Heart left ventricle (tissue), 16 donors: Measurements from ENCODE around the gene SMARCA2. TPM values are rescaled to one million over a fixed set of nuclear protein-coding genes. Genes with fewer than 3 reads are reported as not detected.

ENCODE experiments used
- ATAC-seq, 4 donors: fragments of 200-7000 bp; cut with Tn5 transposase; one replicate each; pipeline ENCODE4 v1.9.1; 2020 to 2022; ENCODE audit warnings: moderate library complexity in 4 of 4, mild to moderate bottlenecking in 3 of 4, moderate number of reproducible peaks in 1 of 4
- DNase-seq, 5 donors: peaks; one replicate each; pipeline ENCODE4 v3.0.0-alpha.2; 2020
- H3K27ac ChIP-seq, 12 donors: fragments of 200-600 bp; sonication (generic) in 4 of 12; one replicate each; pipeline versions ENCODE4 v1.5.0 to v1.8.0; 2016 to 2022; ENCODE audit warnings: mild to moderate bottlenecking in 2 of 12
- H3K27me3 ChIP-seq, 9 donors: fragments of 200-600 bp; sonication (generic) in 2 of 9; one replicate each; pipeline versions ENCODE4 v1.5.1 to v1.8.0; 2016 to 2022; ENCODE audit warnings: mild to moderate bottlenecking in 3 of 9
- H3K36me3 ChIP-seq, 9 donors: fragments of 200-600 bp; sonication (generic) in 2 of 9; one replicate each; pipeline versions ENCODE4 v1.5.0 to v1.8.0; 2018 to 2022; ENCODE audit warnings: mild to moderate bottlenecking in 2 of 9
- H3K4me1 ChIP-seq, 12 donors: fragments of 200-600 bp; sonication (generic) in 4 of 12; one replicate each; pipeline versions ENCODE4 v1.5.0 to v1.8.0; 2016 to 2022; ENCODE audit warnings: mild to moderate bottlenecking in 3 of 12
- H3K4me3 ChIP-seq, 12 donors: fragments of 200-600 bp; sonication (generic) in 4 of 12; one replicate each; pipeline versions ENCODE4 v1.5.0 to v1.8.0; 2017 to 2022; ENCODE audit warnings: mild to moderate bottlenecking in 9 of 12, moderate library complexity in 4 of 12
- H3K9me3 ChIP-seq, 12 donors: fragments of 200-600 bp; sonication (generic) in 4 of 12; one replicate each; pipeline versions ENCODE4 v1.5.0 to v1.8.0; 2016 to 2022; ENCODE audit warnings: mild to moderate bottlenecking in 1 of 12
- POLR2A ChIP-seq, 2 donors: fragments of 450-650 bp; IDR thresholded peaks; one replicate each; pipeline ENCODE4 v1.6.1; 2017; ENCODE audit warnings: antibody characterized with exemption in 2 of 2, mild to moderate bottlenecking in 2 of 2, moderate library complexity in 2 of 2
- WGBS, 4 donors: extraction: QIAGEN DNeasy Blood & Tissue Kit in 2 of 4; methylation state at CpG; one replicate each; pipeline versions ENCODE4 v1.1.5 to v1.1.7; 2013 to 2018; 5-methylcytosine and 5-hydroxymethylcytosine counted together
- intact Hi-C, 10 donors: fragments of 100-400 bp; cut with DNase I; formaldehyde crosslinking; loops; one replicate each; pipeline versions ENCODE4 v1.11.1 to v1.14.2; 2022
- polyA plus RNA-seq, 2 donors: library from polyadenylated mRNA; stranded (reverse); fragments of 200-250 nt; gene quantifications; one replicate each; pipeline ENCODE4 v1.2.3, GENCODE V29; 2013
- total RNA-seq, 9 donors: library from RNA; depleted of rRNA in 2 of 9; stranded (reverse); fragments of >200 nt in 2 of 9; fragmentation: NEBNext Ultra II Directional in 3 of 9; extraction: Animal tissue kit (Norgen Biotek cat#: 25700) in 3 of 9; gene quantifications; one replicate each; pipeline versions ENCODE4 v1.1.0 to v1.2.4, GENCODE V29; 2016 to 2023
- TF ChIP-seq, protein P1 (sequence below), 12 donors: fragments of 200-600 bp; sonication (generic) in 4 of 12; IDR thresholded peaks; one replicate each; pipeline versions ENCODE4 v1.5.0 to v1.8.0; 2018 to 2022; ENCODE audit warnings: antibody characterized with exemption in 12 of 12, mild to moderate bottlenecking in 5 of 12
- donor health status: ischemic (EF 13 %, LVEDD 7.1; RV severe dilation, severe dysfunction).
- donor health status: healthy with polysubstance abuse.
- donor health status: DM: no; HTN: yes; CAD: no.
- donor health status: DM: no; HTN: no; CAD: no.
- donor health status: ischemic (EF 25% LVEDD 6.9; RV normal size, moderate dysfunction).
- donor health status: ischemic (EF 25% LVEDD 5.7; RV mildly dilated, moderate dysfunction).
- donor health status: healthy.
- donor health status: DM: yes; HTN: yes; CAD: no.
- donor health status: ischemic (EF 35%, LVEDD 5.7; RV mildly dilated, moderate dysfunction).
- donor health status: nonischemic (EF 11% LVEDD 7.7; RV severe dilation, severe dysfunction).
- donor health status: DM: yes; HTN: yes; CAD: no.
- donor health status: PGD.
- donor health status: ischemic (EF 29% LVEDD 5.4; RV normal size, mild dysfunction).
- donor health status: nonischemic (EF 23%, LVEDD 6.1; RV moderate dilation, normal function).

Gene SMARCA2
- total and polyA plus RNA-seq, 11 donors: 29.3 to 149 (median 103) TPM

DNA sequence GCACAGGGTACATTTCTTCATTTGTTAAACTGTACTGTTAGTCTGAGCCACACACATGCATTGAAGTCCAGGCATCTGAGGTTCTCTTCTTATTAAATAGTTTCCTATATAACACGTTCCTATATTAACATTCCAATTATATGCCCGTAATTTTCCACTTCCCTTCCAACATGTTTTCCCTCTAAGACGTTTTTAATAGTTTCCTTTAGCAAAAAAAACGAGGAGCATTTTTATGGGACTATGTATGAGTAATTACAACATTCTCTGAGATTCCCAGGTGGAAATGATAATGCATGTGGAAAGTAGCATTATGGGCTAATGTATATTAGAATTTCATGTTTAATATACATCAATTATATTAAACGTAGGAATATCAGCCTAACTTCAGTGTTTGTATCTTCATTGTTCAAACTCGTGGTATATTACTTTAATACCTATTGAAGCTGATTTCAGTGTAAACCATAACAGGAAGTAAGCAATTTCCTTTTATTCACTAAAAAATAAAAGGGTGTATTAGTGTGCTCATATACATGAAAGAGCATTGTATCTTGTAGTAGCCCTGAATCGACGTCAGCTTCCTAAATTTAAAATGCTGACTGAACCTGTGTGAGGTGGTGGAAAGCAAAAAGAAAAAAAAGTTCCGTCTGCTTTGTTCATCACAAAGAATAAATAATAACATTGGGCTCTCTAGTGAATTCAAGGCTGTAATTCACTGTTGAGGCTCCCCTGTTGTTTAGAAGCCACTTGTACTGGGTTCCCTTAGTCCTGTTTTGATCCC lies 11.3 kb downstream of the SMARCA2 start:
- H3K4me1 ChIP-seq: peaks cover 18 to 99% (median 79%) of the 10 kb centered on the region in 12 donors
- peak in 2 of 4 donors; percentile 44 to 79 for ATAC-seq
- TF ChIP-seq POLR2A (IDR thresholded peaks at IDR 0.05): no peak
- intact Hi-C loops: no loop called here
- peak overlapping the region; percentile 21 to 76 (median 72) for H3K27ac ChIP-seq
- H3K27me3 ChIP-seq: no peaks in the 10 kb centered on the region
- WGBS, 4 donors: 46 to 60% (median 50%) methylated on average over 9 of the region's 9 CpGs
- peaks cover 0 to 23% (median 10%) of the 10 kb centered on the region in 9 donors for H3K36me3 ChIP-seq
- DNase-seq: no peak
- no peaks in the 10 kb centered on the region for H3K9me3 ChIP-seq
- no peak overlapping the region for H3K4me3 ChIP-seq

DNA sequence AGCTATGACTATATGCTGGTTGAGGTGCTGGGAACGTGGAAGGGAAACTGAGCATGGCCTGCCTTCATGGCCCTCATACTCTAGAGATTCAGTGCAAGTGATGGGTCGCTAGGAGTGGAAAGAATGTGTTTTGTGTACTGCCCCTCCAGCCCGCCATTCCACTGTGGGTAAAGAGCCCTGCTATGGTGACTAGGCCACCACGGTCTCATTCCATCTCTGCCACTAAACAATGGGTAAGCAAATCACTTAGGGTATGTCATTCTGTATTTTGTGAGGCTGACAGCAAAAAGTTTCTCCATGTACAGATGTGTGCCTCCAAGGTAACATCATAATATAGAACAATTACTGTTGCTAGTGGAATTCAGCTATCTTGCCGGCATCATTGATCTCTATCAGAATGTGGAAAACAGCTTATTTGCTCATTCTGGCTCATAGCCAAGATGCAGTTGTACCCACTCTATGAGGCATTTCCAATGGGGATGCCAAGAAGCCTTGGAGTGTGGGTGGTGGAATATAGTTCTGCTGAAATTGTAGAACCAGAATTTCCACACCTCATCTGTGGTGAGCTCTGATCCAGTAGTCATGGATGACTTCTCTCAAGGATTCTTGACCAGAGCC lies 12.5 kb downstream of the SMARCA2 start:
- ATAC-seq: no peak

DNA sequence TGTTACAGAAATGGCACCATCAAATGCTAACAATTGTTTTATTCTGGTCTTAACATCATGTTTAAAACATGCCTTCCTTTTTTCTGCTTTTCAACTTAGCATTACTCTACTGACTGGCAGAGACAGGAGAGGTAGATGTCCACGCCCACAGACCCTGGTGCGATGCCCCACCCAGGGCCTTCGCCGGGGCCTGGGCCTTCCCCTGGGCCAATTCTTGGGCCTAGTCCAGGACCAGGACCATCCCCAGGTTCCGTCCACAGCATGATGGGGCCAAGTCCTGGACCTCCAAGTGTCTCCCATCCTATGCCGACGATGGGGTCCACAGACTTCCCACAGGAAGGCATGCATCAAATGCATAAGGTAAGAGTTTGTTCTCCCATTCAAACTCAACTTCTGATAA lies 13.7 kb downstream of the SMARCA2 start:
- Histone ChIP-seq H3K27ac (no peak overlapping the region), H3K9me3 (no peaks in the 10 kb centered on the region), H3K4me1 (peaks cover 7 to 78% (median 61%) of the 10 kb centered on the region in 12 donors), H3K27me3 (no peaks in the 10 kb centered on the region), H3K36me3 (peaks cover 0 to 48% (median 25%) of the 10 kb centered on the region in 9 donors), H3K4me3 (no peak overlapping the region)
- TF ChIP-seq POLR2A (IDR thresholded peaks at IDR 0.05): no peak
- TF ChIP-seq, protein P1, sequence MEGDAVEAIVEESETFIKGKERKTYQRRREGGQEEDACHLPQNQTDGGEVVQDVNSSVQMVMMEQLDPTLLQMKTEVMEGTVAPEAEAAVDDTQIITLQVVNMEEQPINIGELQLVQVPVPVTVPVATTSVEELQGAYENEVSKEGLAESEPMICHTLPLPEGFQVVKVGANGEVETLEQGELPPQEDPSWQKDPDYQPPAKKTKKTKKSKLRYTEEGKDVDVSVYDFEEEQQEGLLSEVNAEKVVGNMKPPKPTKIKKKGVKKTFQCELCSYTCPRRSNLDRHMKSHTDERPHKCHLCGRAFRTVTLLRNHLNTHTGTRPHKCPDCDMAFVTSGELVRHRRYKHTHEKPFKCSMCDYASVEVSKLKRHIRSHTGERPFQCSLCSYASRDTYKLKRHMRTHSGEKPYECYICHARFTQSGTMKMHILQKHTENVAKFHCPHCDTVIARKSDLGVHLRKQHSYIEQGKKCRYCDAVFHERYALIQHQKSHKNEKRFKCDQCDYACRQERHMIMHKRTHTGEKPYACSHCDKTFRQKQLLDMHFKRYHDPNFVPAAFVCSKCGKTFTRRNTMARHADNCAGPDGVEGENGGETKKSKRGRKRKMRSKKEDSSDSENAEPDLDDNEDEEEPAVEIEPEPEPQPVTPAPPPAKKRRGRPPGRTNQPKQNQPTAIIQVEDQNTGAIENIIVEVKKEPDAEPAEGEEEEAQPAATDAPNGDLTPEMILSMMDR (IDR thresholded peaks at IDR 0.05): no peak
- ATAC-seq (no peak), DNase-seq (no peak)
- WGBS, 4 donors: 77 to 90% (median 85%) methylated on average over 7 of the region's 7 CpGs
- intact Hi-C loops: no loop called here

More for the DNA sequence above, 12.5 kb downstream of the SMARCA2 start:
- intact Hi-C loops: no loop called here
- Histone ChIP-seq H3K4me1 (peaks cover 18 to 90% (median 74%) of the 10 kb centered on the region in 12 donors), H3K36me3 (peaks cover 0 to 36% (median 13%) of the 10 kb centered on the region in 9 donors), H3K9me3 (no peaks in the 10 kb centered on the region), H3K27me3 (no peaks in the 10 kb centered on the region), H3K27ac (peak overlapping the region in 10 of 12 donors; percentile 21 to 76 (median 70)), H3K4me3 (no peak overlapping the region)
- DNase-seq: no peak
- no peak for TF ChIP-seq POLR2A (IDR thresholded peaks at IDR 0.05)
- WGBS, 4 donors: 86 to 93% (median 91%) methylated on average over 5 of the region's 5 CpGs

DNA sequence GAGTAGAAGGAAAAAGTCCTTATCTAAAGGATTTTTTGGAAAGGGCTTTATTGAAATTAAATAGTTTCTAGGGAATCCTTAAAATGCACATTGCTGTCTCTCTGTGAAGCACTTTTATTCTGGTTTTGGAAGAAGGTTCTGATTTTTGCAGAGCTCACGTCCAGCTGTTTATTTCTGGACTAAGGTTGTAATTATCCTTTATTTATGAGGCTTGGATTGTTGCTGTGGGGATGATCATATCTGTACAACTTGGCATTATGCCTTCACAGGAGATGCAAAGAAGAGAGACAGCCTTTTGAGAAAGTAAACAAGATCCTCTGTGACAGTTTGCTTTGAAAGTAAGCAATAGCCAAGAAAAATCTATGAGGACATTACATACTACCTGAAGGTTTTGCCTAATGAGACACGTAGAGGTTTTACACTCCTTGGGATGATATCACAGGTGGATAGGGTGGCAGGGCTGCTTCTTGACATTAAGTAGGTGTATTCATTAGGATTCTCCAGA lies 14.6 kb downstream of the SMARCA2 start:
- Histone ChIP-seq H3K27me3 (no peaks in the 10 kb centered on the region), H3K36me3 (peaks cover 0 to 56% (median 33%) of the 10 kb centered on the region in 9 donors), H3K4me1 (peaks cover 7 to 70% (median 54%) of the 10 kb centered on the region in 12 donors), H3K9me3 (no peaks in the 10 kb centered on the region), H3K4me3 (no peak overlapping the region), H3K27ac (no peak overlapping the region)
- intact Hi-C loops: no loop called here
- TF ChIP-seq, protein P1 (IDR thresholded peaks at IDR 0.05): no peak
- TF ChIP-seq POLR2A (IDR thresholded peaks at IDR 0.05): no peak
- 47 to 57% (median 51%) methylated on average over 2 of the region's 2 CpGs for WGBS, 4 donors
- DNase-seq (no peak), ATAC-seq (no peak)

DNA sequence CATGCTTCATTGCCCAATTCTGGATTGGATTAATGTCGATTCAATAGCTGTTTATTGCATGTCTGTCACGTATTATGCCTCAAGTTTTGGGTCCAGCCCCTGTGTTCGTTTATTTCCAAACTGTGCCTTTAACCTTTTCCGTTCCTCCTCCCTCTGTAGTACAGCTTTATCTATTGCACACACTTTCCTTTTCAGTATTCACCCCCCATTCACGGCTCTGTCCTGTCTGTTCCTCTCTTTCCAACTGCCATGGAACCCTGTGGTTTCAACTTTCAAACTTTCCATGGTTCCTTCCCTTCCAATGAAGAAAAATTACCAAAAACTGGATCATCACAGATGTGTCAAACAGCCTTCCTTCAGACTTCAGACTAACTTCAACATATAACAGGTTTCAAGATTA lies 17.1 kb downstream of the SMARCA2 start:
- Histone ChIP-seq H3K27ac (peak overlapping the region in 1 of 12 donors; percentile 28), H3K4me1 (peaks cover 4 to 46% (median 31%) of the 10 kb centered on the region in 12 donors), H3K4me3 (no peak overlapping the region), H3K9me3 (no peaks in the 10 kb centered on the region), H3K36me3 (peaks cover 0 to 74% (median 46%) of the 10 kb centered on the region in 9 donors), H3K27me3 (no peaks in the 10 kb centered on the region)
- DNase-seq: no peak
- intact Hi-C loops: no loop called here
- 64 to 71% (median 68%) methylated on average over 5 of the region's 5 CpGs for WGBS, 4 donors
- no peak for ATAC-seq
- TF ChIP-seq POLR2A (IDR thresholded peaks at IDR 0.05): no peak
- TF ChIP-seq, protein P1 (IDR thresholded peaks at IDR 0.05): no peak
